ENCODE results near the gene KLK2.

KLK2 gene

DNA sequence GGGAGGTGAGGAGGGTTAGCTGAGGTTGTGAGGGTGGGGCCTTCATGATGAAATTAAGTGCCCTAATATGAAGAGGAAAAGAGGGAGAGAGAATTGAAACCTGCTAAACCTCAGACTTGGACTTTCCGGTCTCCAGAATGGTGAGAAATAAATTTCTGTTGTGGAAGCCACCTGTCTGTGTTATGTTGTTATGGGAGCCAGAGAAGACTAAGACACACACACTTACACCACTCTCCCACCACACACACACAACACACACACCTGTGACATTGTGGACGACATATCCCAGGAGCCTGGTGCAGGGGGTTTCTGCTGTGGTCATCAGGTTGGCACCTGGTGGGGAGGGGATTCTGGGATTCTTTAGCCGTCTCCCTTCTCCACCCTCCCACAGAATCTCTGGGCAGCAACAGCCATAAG, 24.0 kb downstream of the KLK2 start:
- DNase-seq (ENCODE audit: low read depth): no peak
- H3K4me3 ChIP-seq (ENCODE audit: low read length): no peak overlapping the region
- TF ChIP-seq, protein P1, sequence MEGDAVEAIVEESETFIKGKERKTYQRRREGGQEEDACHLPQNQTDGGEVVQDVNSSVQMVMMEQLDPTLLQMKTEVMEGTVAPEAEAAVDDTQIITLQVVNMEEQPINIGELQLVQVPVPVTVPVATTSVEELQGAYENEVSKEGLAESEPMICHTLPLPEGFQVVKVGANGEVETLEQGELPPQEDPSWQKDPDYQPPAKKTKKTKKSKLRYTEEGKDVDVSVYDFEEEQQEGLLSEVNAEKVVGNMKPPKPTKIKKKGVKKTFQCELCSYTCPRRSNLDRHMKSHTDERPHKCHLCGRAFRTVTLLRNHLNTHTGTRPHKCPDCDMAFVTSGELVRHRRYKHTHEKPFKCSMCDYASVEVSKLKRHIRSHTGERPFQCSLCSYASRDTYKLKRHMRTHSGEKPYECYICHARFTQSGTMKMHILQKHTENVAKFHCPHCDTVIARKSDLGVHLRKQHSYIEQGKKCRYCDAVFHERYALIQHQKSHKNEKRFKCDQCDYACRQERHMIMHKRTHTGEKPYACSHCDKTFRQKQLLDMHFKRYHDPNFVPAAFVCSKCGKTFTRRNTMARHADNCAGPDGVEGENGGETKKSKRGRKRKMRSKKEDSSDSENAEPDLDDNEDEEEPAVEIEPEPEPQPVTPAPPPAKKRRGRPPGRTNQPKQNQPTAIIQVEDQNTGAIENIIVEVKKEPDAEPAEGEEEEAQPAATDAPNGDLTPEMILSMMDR (IDR thresholded peaks at IDR 0.05; ENCODE audit: insufficient read depth, low read depth, low read length, missing control alignments): no peak

DNA sequence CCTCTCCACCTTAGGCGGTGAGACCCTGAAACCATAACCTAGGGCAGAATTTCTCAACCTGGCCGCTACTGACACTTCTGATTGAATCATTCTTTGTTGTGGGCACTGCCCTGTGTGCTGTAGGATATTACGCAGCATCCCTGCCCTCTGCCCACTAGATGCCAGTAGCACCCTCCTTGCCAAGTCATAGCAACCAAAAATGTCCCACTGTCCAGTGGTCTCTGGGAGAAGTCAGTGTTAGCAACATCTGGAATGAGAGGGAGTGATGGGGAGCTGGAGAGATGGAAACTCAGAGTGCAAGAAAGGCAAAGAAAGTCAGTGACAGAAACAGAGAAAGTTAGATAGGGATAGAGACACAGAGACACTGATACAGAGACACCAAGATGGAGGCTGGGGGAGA, 24.4 kb downstream of the KLK2 start:
- TF ChIP-seq, protein P1 (IDR thresholded peaks at IDR 0.05; ENCODE audit: insufficient read depth, low read depth, low read length, missing control alignments): no peak
- DNase-seq (ENCODE audit: low read depth): no peak
- H3K4me3 ChIP-seq (ENCODE audit: low read length): no peak overlapping the region

DNA sequence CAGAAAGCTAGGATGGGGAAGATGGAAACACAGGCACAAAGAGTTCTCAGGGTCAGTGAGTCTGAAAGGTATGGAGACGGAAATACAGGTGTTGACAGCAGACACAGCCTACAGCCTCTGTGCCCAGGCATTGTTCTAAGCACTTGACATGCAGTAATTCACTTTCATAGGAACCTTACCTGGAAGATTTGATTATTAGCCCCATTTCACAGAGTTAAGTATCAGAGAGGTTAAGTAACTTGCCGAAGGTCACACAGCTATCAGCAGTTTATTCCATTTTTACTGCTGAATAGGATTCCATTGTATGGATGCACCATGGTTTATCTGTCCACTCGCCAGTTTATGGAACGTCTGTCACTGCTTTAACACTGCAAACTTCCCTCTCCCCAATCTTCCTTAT, 24.8 kb downstream of the KLK2 start:
- TF ChIP-seq, protein P1 (IDR thresholded peaks at IDR 0.05; ENCODE audit: insufficient read depth, low read depth, low read length, missing control alignments): no peak
- H3K4me3 ChIP-seq (ENCODE audit: low read length): no peak overlapping the region
- no peak for DNase-seq (ENCODE audit: low read depth)

GRCh38 chr19:50899569-50899968, 26.3 kb downstream of the KLK2 start:
- H3K4me3 ChIP-seq (ENCODE audit: low read length): no peak overlapping the region
- TF ChIP-seq, protein P1 (IDR thresholded peaks at IDR 0.05; ENCODE audit: insufficient read depth, low read depth, low read length, missing control alignments): no peak
- no peak for DNase-seq (ENCODE audit: low read depth)

DNA sequence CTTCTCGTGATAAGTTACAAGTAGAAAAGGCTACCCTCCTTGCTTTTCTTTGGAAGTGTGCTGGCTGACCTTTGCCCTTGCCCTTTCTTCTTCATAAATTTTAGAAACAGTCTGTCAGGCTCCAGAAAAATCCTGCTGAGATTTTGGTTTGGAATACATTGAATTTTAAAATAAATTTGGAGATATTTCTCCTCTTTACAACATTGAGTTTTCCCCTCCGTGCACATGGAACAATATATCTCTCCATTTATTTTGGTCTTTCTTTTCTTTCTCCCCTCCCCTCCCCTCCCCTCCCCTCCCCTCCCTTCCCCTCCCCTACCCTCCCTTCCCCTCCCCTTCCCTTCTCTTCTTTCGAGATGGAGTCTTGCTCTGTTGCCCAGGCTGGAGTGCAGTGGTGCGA, 29.4 kb downstream of the KLK2 start:
- no peak for DNase-seq (ENCODE audit: low read depth)
- TF ChIP-seq, protein P1 (IDR thresholded peaks at IDR 0.05; ENCODE audit: insufficient read depth, low read depth, low read length, missing control alignments): no peak
- no peak overlapping the region for H3K4me3 ChIP-seq (ENCODE audit: low read length)

DNA sequence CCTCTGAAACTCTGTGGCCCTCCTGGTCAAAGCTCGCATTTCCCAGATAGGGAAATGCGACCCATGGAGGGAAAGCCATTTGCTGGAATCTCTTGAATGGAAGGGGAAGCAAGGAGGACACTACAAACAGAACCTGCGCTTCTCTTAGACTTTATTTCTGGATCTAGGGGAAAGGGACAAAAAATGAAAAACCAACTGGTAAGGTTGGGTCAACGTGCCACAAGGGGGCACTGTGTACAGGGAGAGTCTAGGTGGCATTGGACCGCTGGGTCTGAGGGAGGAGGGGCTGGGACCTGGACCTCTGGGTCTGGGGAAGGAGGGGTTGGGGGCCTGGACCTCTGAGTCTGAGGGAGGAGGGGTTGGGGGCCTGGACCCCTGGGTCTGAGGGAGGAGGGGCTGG, 33.0 kb downstream of the KLK2 start:
- TF ChIP-seq, protein P1 (IDR thresholded peaks at IDR 0.05; ENCODE audit: insufficient read depth, low read depth, low read length, missing control alignments): peak; percentile 56
- H3K4me3 ChIP-seq (ENCODE audit: low read length): no peak overlapping the region
- no peak for DNase-seq (ENCODE audit: low read depth)

DNA sequence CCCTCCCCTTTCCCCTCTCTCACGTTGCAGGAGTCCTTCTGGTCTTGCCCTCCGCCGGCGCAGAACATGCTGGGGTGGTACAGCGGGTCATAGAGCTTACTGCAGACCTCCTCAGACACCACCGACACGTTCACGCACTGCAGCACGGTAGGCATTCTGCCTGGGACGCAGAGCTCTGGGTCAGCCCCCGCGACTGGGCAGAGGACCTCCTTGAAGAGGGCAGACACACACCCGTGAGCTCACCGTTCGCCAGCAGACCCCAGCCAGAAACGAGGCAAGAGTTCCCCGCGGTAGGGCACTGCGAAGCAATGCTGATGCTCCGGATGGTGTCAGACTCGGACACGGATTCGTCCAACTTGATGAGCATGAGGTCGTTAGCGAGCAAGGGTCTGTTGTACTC, 35.1 kb downstream of the KLK2 start:
- DNase-seq (ENCODE audit: low read depth): no peak
- TF ChIP-seq, protein P1 (IDR thresholded peaks at IDR 0.05; ENCODE audit: insufficient read depth, low read depth, low read length, missing control alignments): no peak
- H3K4me3 ChIP-seq (ENCODE audit: low read length): no peak overlapping the region
